Measurements from ENCODE around the gene CST9. TPM values are rescaled to one million over a fixed set of nuclear protein-coding genes. Genes with fewer than 3 reads are reported as not detected.

Gene CST9
- total and polyA plus RNA-seq, 2 of the 13 experiments (the other 11 are each of a cell fraction or from before 2014, with no cell fraction given): 0.07 TPM; not detected in 1

GRCh38 chr20:23652371-23652770 is 46.7 kb upstream of the CST9 start:
- CTCF ChIA-PET (ENCODE audit: low intra/inter-chr PET ratio, low total read pairs): no interaction called here
- POLR2A ChIA-PET: interaction anchor here (1.2 to 1.9 kb wide), 3 partner anchors 12 to 24 kb away, joined by 3 to 11 read pairs (median 5); partner anchors contain the start of gene CST3
- DNase-seq (ENCODE audit: low spot score): no peak

GRCh38 chr20:23651117-23651516 is 45.4 kb upstream of the CST9 start:
- BruUV-seq (replicated peaks): no TSS peak
- no peak overlapping the region for H3K4me3 ChIP-seq (replicated peaks in 1 of 3; ENCODE audit: insufficient read depth in 1 of 3, low read depth in 2 of 3, low read length in 3 of 3)
- POLR2A ChIA-PET: no interaction called here
- TF ChIP-seq MAFF (IDR thresholded peaks at IDR 0.05; ENCODE audit: low read depth, low read length) (peak; percentile 97), MAFK (conservative IDR thresholded peaks at IDR 0.05 in 1 of 2, IDR thresholded peaks at IDR 0.05 in 1 of 2; ENCODE audit: low read length in 2 of 2) (peak; percentile 97 to 98), ZMYM2 (CRISPR knock-in tag; IDR thresholded peaks at IDR 0.05) (no peak), SYNCRIP (IDR thresholded peaks at IDR 0.05; ENCODE audit: insufficient read depth, low read depth, low read length) (no peak), KDM4B (CRISPR knock-in tag; IDR thresholded peaks at IDR 0.05) (no peak), ZFP1 (CRISPR knock-in tag; IDR thresholded peaks at IDR 0.05) (no peak), ZBTB25 (CRISPR knock-in tag; IDR thresholded peaks at IDR 0.05) (no peak), ZNF12 (CRISPR knock-in tag; IDR thresholded peaks at IDR 0.05) (no peak), ZNF337 (CRISPR knock-in tag; IDR thresholded peaks at IDR 0.05; ENCODE audit: borderline replicate concordance, low read depth) (no peak)
- H3K4me1 ChIP-seq (ENCODE audit: insufficient read depth, low read length): peaks cover 67% of the 10 kb centered on the region
- no peaks in the 10 kb centered on the region for H3K27me3 ChIP-seq (ENCODE audit: control insufficient read depth in 1 of 2, insufficient read depth in 2 of 2, low read length in 2 of 2)
- H3K9me3 ChIP-seq (ENCODE audit: low read length): no peaks in the 10 kb centered on the region
- H4K20me1 ChIP-seq (ENCODE audit: insufficient read depth, low read length): no peaks in the 10 kb centered on the region
- CTCF ChIA-PET (ENCODE audit: low intra/inter-chr PET ratio, low total read pairs): no interaction called here
- no peak overlapping the region for H3K27ac ChIP-seq (ENCODE audit: extremely low read length, insufficient read depth, low read length)
- H3K4me2 ChIP-seq (ENCODE audit: low read depth, low read length): no peak overlapping the region
- H2AFZ ChIP-seq (ENCODE audit: low read length): no peak overlapping the region
- no peaks in the 10 kb centered on the region for H3K79me2 ChIP-seq (ENCODE audit: insufficient read depth, low read length)
- in situ Hi-C loops (cut with HindIII; ENCODE audit: extremely low pct_ligation_motif_present, low pct_unique_long_range_greater_than_20kb): no loop called here
- intact Hi-C loops (cut with micrococcal nuclease; ENCODE audit: unreplicated experiment): no loop called here
- no peak for FAIRE-seq
- 87% methylated on average over 2 of the region's 2 CpGs for WGBS (ENCODE audit: low lambda C conversion rate)
- no peak for ATAC-seq
- DNase-seq (ENCODE audit: low spot score): no peak
- H3K36me3 ChIP-seq (replicated peaks in 1 of 2; ENCODE audit: control insufficient read depth in 1 of 2, insufficient read depth in 2 of 2, low read length in 2 of 2): no peaks in the 10 kb centered on the region
- no peak overlapping the region for H3K9ac ChIP-seq (ENCODE audit: insufficient read depth, low read depth, low read length)

More at GRCh38 chr20:23652371-23652770, 46.7 kb upstream of the CST9 start:
- intact Hi-C loops (cut with micrococcal nuclease; ENCODE audit: unreplicated experiment) (no loop called here), in situ Hi-C loops (cut with HindIII; ENCODE audit: extremely low pct_ligation_motif_present, low pct_unique_long_range_greater_than_20kb) (no loop called here)
- ATAC-seq (no peak), FAIRE-seq (no peak)
- Histone ChIP-seq H3K4me3 (replicated peaks in 1 of 3; ENCODE audit: insufficient read depth in 1 of 3, low read depth in 2 of 3, low read length in 3 of 3) (no peak overlapping the region), H3K4me2 (ENCODE audit: low read depth, low read length) (no peak overlapping the region), H3K36me3 (replicated peaks in 1 of 2; ENCODE audit: control insufficient read depth in 1 of 2, insufficient read depth in 2 of 2, low read length in 2 of 2) (no peaks in the 10 kb centered on the region), H3K9me3 (ENCODE audit: low read length) (no peaks in the 10 kb centered on the region), H3K9ac (ENCODE audit: insufficient read depth, low read depth, low read length) (no peak overlapping the region), H3K27ac (ENCODE audit: extremely low read length, insufficient read depth, low read length) (no peak overlapping the region), H2AFZ (ENCODE audit: low read length) (no peak overlapping the region), H3K79me2 (ENCODE audit: insufficient read depth, low read length) (no peaks in the 10 kb centered on the region), H4K20me1 (ENCODE audit: insufficient read depth, low read length) (no peaks in the 10 kb centered on the region), H3K27me3 (ENCODE audit: control insufficient read depth in 1 of 2, insufficient read depth in 2 of 2, low read length in 2 of 2) (no peaks in the 10 kb centered on the region), H3K4me1 (ENCODE audit: insufficient read depth, low read length) (peaks cover 72% of the 10 kb centered on the region)
- no TSS peak for BruUV-seq (replicated peaks)
- TF ChIP-seq DNMT3B (CRISPR knock-in tag; conservative IDR thresholded peaks at IDR 0.05) (no peak), BCL6 (CRISPR knock-in tag; IDR thresholded peaks at IDR 0.05) (no peak), EP300 (IDR thresholded peaks at IDR 0.05; ENCODE audit: low read depth in 2 of 2, low read length in 2 of 2) (peak in 1 of 2 experiments; percentile 10; a peak in 1 of 4 replicates), EP300 (CRISPR knock-in tag; IDR thresholded peaks at IDR 0.05; ENCODE audit: borderline replicate concordance) (no peak), ZNF670 (CRISPR knock-in tag; IDR thresholded peaks at IDR 0.05; ENCODE audit: borderline replicate concordance) (no peak)

Measured in HepG2 (cell line).